ENCODE measurements around the gene NPLOC4.
"Not testable (repeated sequence)": the region's sequence is repeated elsewhere in the genome, so short reads cannot be mapped to it uniquely, and the experiment has no call there.

NPLOC4 gene

GRCh38 chr17:81537856-81538555, 98.9 kb downstream of the NPLOC4 start:
- peaks cover 0 to 3% of the 10 kb centered on the region in 2 donors for H3K4me1 Mint-ChIP-seq (ENCODE audit: low read depth in 2 of 2)
- DNase-seq (no peak), ATAC-seq (replicated peaks) (no peak)
- H3K27me3 Mint-ChIP-seq: peaks cover 10 to 28% of the 10 kb centered on the region in 2 donors
- H3K9me3 Mint-ChIP-seq: no peaks in the 10 kb centered on the region
- H3K4me3 Mint-ChIP-seq: no peak overlapping the region
- H3K27ac Mint-ChIP-seq: no peak overlapping the region
- peaks cover 9% of the 10 kb centered on the region for H3K36me3 Mint-ChIP-seq (ENCODE audit: insufficient read depth)

GRCh38 chr17:81537343-81537855, 99.5 kb downstream of the NPLOC4 start:
- H3K27me3 Mint-ChIP-seq: peaks cover 10 to 28% of the 10 kb centered on the region in 2 donors
- DNase-seq: peak in 1 of 3 experiments; percentile 16
- H3K36me3 Mint-ChIP-seq (ENCODE audit: insufficient read depth): peaks cover 9% of the 10 kb centered on the region
- ATAC-seq (replicated peaks): peak; percentile 62
- no peak overlapping the region for H3K4me3 Mint-ChIP-seq
- H3K4me1 Mint-ChIP-seq (ENCODE audit: low read depth in 2 of 2): peaks cover 0 to 3% of the 10 kb centered on the region in 2 donors
- no peak overlapping the region for H3K27ac Mint-ChIP-seq
- no peaks in the 10 kb centered on the region for H3K9me3 Mint-ChIP-seq

GRCh38 chr17:81536299-81537290, 100.3 kb downstream of the NPLOC4 start:
- ATAC-seq (replicated peaks): peak; percentile 26
- H3K9me3 Mint-ChIP-seq: no peaks in the 10 kb centered on the region
- H3K4me1 Mint-ChIP-seq (ENCODE audit: low read depth in 2 of 2): peaks cover 0 to 3% of the 10 kb centered on the region in 2 donors
- no peak for DNase-seq
- H3K27me3 Mint-ChIP-seq: peaks cover 10 to 28% of the 10 kb centered on the region in 2 donors
- no peak overlapping the region for H3K27ac Mint-ChIP-seq
- H3K36me3 Mint-ChIP-seq (ENCODE audit: insufficient read depth): peaks cover 8% of the 10 kb centered on the region
- H3K4me3 Mint-ChIP-seq: no peak overlapping the region

- peaks cover 0 to 3% of the 10 kb centered on the region in 2 donors for H3K4me1 Mint-ChIP-seq (ENCODE audit: low read depth in 2 of 2)
- H3K9me3 Mint-ChIP-seq: no peaks in the 10 kb centered on the region
- H3K27ac Mint-ChIP-seq: no peak overlapping the region
- DNase-seq (no peak), ATAC-seq (replicated peaks) (no peak)
- peaks cover 2% of the 10 kb centered on the region for H3K36me3 Mint-ChIP-seq (ENCODE audit: insufficient read depth)
- no peak overlapping the region for H3K4me3 Mint-ChIP-seq
- peaks cover 10 to 28% of the 10 kb centered on the region in 2 donors for H3K27me3 Mint-ChIP-seq
These were observed 101.2 kb downstream of the NPLOC4 start for GRCh38 chr17:81535480-81536298.

GRCh38 chr17:81535007-81535328, 101.9 kb downstream of the NPLOC4 start:
- H3K36me3 Mint-ChIP-seq (ENCODE audit: insufficient read depth): peaks cover 2% of the 10 kb centered on the region
- ATAC-seq (replicated peaks): no peak

GRCh38 chr17:81534157-81535006, 102.5 kb downstream of the NPLOC4 start:
- Mint-ChIP-seq H3K27ac (no peak overlapping the region), H3K9me3 (no peaks in the 10 kb centered on the region), H3K4me3 (no peak overlapping the region), H3K4me1 (ENCODE audit: low read depth in 2 of 2) (peaks cover 0 to 3% of the 10 kb centered on the region in 2 donors), H3K27me3 (peaks cover 10 to 28% of the 10 kb centered on the region in 2 donors), H3K36me3 (ENCODE audit: insufficient read depth) (peaks cover 2% of the 10 kb centered on the region)
- no peak for DNase-seq
- ATAC-seq (replicated peaks): no peak

More at GRCh38 chr17:81535007-81535328, 101.9 kb downstream of the NPLOC4 start:
- no peak overlapping the region for H3K4me3 Mint-ChIP-seq
- H3K27ac Mint-ChIP-seq: no peak overlapping the region
- no peak for DNase-seq
- peaks cover 0 to 3% of the 10 kb centered on the region in 2 donors for H3K4me1 Mint-ChIP-seq (ENCODE audit: low read depth in 2 of 2)
- H3K9me3 Mint-ChIP-seq: no peaks in the 10 kb centered on the region
- peaks cover 10 to 28% of the 10 kb centered on the region in 2 donors for H3K27me3 Mint-ChIP-seq

- Mint-ChIP-seq H3K27ac (peak overlapping the region in 1 of 2 donors; percentile 41), H3K4me3 (no peak overlapping the region), H3K27me3 (peaks cover 10 to 24% of the 10 kb centered on the region in 2 donors), H3K4me1 (ENCODE audit: low read depth in 2 of 2) (peaks cover 0 to 3% of the 10 kb centered on the region in 2 donors), H3K9me3 (no peaks in the 10 kb centered on the region), H3K36me3 (ENCODE audit: insufficient read depth) (peaks cover 2% of the 10 kb centered on the region)
- no peak for DNase-seq
- ATAC-seq (replicated peaks): peak; percentile 8
These were observed 103.4 kb downstream of the NPLOC4 start for GRCh38 chr17:81533339-81534141.

GRCh38 chr17:81532490-81533287, 104.2 kb downstream of the NPLOC4 start:
- H3K36me3 Mint-ChIP-seq (ENCODE audit: insufficient read depth): peaks cover 2% of the 10 kb centered on the region
- no peaks in the 10 kb centered on the region for H3K4me1 Mint-ChIP-seq (ENCODE audit: low read depth in 2 of 2)
- H3K9me3 Mint-ChIP-seq: no peaks in the 10 kb centered on the region

GRCh38 chr17:81531998-81532404, 104.9 kb downstream of the NPLOC4 start:
- H3K4me3 Mint-ChIP-seq; H3K9me3 Mint-ChIP-seq; H3K27ac Mint-ChIP-seq; ATAC-seq (replicated peaks); H3K36me3 Mint-ChIP-seq (ENCODE audit: insufficient read depth); DNase-seq; H3K4me1 Mint-ChIP-seq (ENCODE audit: low read depth in 2 of 2): not testable (repeated sequence)
- peaks cover 0 to 19% of the 10 kb centered on the region in 2 donors for H3K27me3 Mint-ChIP-seq

More at GRCh38 chr17:81532490-81533287, 104.2 kb downstream of the NPLOC4 start:
- no peak for DNase-seq
- Mint-ChIP-seq H3K4me3 (no peak overlapping the region), H3K27ac (no peak overlapping the region), H3K27me3 (peaks cover 4 to 16% of the 10 kb centered on the region in 2 donors)
- no peak for ATAC-seq (replicated peaks)

GRCh38 chr17:81531013-81531412, 105.9 kb downstream of the NPLOC4 start:
- not testable (repeated sequence) for ATAC-seq (replicated peaks); DNase-seq; H3K4me3 Mint-ChIP-seq; H3K27ac Mint-ChIP-seq; H3K36me3 Mint-ChIP-seq (ENCODE audit: insufficient read depth); H3K4me1 Mint-ChIP-seq (ENCODE audit: low read depth in 2 of 2); H3K9me3 Mint-ChIP-seq
- peaks cover 0 to 27% of the 10 kb centered on the region in 2 donors for H3K27me3 Mint-ChIP-seq

GRCh38 chr17:81529437-81529803, 107.5 kb downstream of the NPLOC4 start:
- H3K27me3 Mint-ChIP-seq: peaks cover 6 to 25% of the 10 kb centered on the region in 2 donors
- no peaks in the 10 kb centered on the region for H3K9me3 Mint-ChIP-seq
- no peak overlapping the region for H3K27ac Mint-ChIP-seq
- H3K4me3 Mint-ChIP-seq: no peak overlapping the region
- H3K4me1 Mint-ChIP-seq (ENCODE audit: low read depth in 2 of 2): no peaks in the 10 kb centered on the region
- ATAC-seq (replicated peaks) (no peak), DNase-seq (no peak)
- peaks cover 2% of the 10 kb centered on the region for H3K36me3 Mint-ChIP-seq (ENCODE audit: insufficient read depth)

All from effector memory CD8-positive, alpha-beta T cell (primary cell).